NCI-H510A treated with DMSO at 0.1 percent for 48 hours (cell line): ENCODE results near the gene AGTRAP.

Experiments used
- DNase-seq: peaks from one replicate; lab custom pipeline; 2025; lab: John Stamatoyannopoulos, UW

The AGTRAP gene

DNA sequence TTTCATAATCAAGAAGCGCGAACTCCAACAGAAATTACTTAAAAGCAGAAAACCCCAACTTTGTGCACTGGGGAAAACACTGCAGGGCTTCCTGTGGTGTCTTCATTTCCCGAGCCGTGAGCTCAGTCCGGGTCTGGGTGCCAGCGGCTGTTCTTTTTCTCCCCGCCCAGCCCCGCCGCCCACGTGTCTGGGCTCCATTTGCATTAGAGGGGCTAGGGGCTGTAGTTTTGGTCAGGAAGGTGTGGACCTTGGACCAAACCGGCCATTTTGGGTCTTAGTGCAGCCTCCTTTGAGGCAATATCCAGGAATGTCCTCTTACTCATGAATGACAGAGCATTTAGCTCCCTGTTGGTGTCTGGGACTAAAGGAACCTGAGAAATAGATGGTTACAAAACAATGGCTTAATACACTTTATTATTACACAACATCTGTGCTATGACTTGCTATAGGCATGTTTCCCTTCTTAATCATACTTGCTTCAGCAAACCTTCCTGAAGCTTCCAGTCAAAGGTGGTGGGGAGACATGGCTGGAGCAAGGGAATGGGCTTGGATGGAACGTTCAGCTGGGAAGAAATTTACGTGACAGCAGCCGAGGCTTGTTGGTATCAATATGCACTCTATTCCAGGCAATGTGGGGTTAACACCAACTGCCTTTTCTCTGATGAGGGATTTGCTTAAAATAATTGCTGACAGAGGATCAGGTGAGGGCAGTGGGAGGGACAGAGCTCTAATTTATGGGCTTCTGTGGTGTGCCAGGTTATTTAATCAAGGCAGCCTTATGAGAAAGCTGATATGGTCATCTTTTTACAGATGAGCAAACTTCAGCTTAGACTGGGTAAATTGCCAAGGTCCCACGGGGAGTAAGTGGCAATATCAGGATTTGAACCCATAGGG is 1.1 kb downstream of the AGTRAP start:
- peak; percentile 83 for DNase-seq

- no peak for DNase-seq
Measured at GRCh38 chr1:11738096-11738495, 2.2 kb downstream of the AGTRAP start.

DNA sequence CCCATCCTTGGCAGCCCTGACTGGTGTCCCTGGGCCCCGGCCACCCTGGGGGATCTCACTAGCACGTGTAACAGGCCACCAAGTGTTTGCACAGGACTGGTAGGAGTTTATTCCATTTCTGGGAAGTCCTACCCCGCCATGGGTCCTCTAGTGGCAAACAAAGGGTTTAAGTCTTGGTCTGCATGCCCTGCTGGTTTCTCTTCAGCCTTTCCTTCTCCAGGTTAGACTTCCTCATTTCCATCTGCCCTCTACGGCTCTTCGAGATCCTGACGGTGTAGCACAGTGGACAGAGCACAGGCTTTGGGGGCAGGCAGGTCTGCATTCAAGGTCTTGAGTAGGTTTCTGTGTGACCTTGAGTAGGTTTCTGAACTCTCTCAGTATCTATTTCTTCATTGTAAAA is 2.8 kb downstream of the AGTRAP start:
- no peak for DNase-seq

DNA sequence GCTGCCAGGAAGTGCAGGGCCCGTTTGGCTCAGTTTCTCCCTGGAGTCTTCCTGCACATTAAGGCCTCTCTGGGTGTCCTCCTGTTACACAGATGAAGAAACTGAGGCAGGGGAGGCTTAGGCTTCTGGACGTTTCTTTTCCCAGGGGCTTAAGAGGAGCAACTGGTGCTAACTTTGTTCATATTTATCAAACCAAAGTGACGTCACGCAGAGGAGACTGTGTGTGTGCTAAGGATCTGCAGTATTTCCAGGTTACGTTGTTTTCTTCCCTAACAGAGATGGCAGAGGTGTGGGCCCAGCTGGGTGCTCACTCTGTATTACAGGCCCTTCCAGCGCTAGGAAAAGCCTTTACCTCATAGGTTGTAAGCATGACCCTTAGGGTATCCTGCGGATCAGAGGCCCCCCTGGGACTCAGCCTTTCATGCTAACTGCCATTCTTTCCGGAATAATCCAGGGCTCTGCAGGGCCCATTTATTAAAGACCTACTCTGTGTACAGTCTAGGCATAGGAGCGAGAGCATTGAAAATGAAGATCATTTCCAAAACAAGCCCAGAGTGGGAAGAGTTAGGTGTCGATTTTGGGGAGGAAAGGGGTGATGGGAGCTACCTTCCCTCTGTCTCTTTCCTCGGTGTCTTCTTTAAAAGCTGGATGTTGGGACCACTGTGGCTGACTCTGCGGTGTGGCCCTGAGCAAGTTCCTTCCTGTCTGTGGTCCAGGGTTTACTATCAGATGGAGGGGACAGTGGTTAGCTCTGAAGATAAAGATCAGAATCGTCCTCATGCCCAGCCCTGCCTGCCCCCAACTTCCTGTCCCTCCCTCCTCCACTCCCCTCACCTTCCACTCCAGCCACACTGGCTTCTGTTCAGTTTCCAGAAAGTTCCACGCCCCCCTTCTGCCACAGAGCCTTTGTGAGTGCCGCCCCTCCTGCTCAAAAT is 4.6 kb downstream of the AGTRAP start:
- no peak for DNase-seq

DNA sequence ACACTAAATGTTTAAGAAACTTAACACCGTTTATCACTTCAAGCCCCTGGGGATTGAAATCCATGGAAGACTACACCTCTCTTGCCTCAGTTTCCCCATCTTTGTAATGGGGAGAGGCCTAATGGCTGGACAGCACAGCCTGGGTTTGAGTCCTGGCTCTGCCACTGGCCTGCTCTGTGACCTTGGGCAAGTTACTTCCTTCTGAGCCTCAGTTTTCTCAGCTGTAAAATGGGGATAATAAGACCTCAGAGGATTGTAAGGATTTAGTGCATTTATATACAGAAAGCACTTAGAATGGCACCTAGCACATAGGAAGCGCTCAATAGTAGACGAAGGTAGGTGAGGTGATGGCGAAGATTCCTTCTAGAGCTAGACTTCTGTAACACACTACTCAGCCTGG is 5.5 kb downstream of the AGTRAP start:
- DNase-seq: no peak

GRCh38 chr1:11741919-11742558 is 6.1 kb downstream of the AGTRAP start:
- DNase-seq: no peak

GRCh38 chr1:11744287-11744686 is 8.4 kb downstream of the AGTRAP start:
- DNase-seq: no peak

DNA sequence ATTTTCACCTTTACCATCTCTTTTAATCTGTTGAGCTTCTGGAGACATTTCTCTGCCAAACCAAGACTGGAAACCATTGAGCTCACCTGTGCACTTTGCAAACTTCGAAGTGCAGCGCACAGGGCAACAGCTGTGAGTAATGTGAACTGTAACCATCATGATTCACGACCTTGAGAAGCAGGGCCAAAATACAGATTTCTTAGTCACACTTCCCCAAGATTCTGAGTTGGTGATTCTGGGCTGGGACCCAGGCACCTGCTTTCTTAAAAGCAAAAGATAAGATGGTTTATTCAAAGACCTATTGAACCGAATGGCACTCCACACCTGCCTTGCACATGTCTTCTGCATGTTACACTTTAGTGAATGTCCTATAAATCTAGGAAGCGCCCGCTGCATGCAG is 10.2 kb downstream of the AGTRAP start:
- no peak for DNase-seq

GRCh38 chr1:11746795-11747487 is 11.0 kb downstream of the AGTRAP start:
- no peak for DNase-seq

DNA sequence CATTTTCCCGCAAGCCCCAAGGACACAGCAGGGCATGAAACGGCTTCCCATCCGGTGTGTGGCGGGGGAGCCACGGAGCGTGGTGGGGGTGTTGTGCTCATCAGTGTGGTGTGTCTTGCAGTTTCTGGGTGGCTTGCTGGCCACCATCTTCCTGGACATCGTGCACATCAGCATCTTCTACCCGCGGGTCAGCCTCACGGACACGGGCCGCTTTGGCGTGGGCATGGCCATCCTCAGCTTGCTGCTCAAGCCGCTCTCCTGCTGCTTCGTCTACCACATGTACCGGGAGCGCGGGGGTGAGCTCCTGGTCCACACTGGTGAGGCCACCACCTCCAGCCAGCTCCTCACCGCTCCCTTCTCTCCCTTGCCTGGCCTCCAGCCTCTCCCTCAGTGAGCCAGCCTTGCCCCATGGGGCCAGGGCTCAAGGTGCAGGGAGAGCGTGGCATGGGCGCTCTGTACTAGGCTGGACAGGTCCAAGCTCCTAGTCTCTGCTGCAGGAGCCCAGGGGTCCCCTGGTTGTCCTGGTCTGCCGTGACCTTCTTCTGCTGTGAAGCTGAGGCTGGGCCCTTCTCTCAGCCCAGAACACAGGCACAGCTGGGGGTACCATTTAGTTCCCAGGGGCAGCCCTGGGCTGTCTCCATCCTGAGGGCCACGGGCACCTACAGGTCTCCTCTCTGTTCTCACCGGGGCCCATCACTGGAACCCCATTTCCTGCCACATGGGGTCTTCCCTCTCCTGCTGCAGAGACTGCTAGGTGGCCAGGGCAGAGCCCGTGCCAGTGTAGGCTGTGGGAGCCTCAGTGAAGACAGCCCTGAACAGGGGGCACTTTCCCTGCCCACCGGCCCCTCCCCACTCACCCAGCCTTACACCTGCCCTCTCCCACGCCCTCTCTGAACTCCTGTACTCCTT is 12.6 kb downstream of the AGTRAP start:
- no peak for DNase-seq

GRCh38 chr1:11749203-11749689 is 13.3 kb downstream of the AGTRAP start:
- DNase-seq: no peak

DNA sequence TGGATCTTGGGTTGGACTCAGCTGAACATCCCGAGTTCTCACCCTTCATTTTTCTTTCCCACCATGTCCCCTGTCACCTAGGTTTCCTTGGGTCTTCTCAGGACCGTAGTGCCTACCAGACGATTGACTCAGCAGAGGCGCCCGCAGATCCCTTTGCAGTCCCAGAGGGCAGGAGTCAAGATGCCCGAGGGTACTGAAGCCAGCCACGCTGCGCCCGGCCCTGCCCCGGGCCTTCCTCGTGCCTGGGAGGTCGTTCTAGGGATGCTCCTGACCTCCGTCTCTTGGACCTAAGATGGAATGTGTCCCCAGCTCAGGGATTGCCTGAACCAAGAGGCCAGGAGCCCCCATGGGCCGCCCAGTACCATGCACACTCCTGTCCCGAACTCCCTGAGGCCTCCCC is 14.1 kb downstream of the AGTRAP start:
- no peak for DNase-seq

DNA sequence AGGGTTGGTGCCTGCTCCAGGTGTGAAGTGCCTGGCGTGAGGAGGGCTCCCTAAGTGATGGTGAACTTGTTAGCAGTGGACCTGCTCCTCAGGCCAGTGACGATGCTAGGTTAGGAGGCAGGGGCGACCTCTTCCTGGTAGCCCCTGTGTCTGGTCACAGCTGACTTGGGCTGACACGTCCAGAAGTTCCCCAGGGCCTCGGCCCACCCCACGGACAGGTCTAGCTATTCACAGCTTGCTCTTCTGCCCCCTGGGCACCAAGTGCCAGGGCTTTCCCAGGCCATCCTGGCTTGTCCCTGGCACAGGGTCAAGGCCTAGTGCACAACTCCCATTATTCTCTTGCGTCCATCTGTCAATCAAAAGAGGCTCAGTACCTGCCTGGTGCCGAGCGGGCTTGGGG is 15.2 kb downstream of the AGTRAP start:
- no peak for DNase-seq

DNA sequence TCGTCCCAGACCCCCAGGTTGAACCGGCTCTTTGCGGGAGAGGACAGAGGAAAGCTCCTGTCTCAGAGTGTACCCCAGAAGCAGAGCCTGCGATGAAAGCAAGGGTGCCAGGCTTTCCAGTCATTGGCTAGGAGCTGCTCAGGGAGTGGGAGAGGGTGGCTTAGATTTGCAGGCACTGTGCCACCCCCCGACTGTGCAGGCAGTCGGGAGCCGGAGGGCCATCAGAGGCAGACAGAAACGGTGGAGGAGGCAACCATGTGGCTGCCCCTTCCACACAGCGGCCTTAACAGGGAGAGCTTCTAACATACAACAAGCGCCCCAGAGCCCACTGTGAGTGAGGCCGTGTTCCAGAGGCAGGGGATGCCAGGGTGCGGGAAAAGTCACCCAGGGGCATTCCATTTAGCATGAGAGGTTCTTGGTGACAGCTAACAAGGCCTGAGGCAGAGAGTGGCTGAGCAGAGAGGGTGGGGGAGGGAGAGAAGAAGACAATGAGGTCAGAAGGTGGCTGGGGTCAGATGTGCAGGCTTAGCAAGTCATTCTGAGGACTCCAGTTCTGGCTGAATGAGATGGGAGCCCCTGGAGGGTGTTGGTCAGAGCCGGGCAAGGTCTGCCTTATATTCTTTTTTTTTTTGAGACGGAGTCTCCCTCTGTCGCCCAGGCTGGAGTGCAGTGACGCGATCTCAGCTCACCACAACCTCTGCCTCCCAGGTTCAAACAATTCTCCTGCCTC is 16.6 kb downstream of the AGTRAP start:
- no peak for DNase-seq

DNA sequence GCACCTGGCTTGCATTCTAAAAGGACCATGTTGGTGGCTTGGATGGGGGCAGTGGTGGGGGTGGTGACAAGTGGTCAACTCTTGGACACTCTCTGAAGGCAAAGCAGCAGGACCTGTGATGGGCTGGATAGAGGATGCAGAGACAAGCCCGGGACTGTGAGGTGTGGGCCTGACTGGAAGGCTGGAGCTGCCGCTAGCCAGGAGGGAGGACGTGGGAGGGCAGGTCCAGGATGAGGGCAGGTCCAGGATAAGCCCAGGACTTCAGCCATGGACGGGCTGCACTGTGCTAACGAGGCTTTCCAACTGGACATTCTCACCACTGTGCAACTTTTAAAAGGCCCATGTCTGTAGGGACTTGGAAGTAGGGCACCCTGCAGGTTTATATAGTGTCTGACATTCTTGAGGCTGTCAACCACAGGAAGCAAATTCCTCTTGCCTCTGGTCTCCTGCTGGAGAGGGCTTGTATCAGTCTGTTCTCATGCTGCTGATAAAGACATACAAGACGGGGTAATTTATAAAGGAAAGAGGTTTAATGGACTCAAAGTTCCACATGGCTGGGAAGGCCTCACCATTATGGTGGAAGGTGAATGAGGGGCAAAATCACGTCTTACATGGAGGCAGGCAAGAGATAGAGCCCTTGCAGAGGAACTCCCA is 17.7 kb downstream of the AGTRAP start:
- DNase-seq: no peak

- no peak for DNase-seq
Measured at GRCh38 chr1:11757047-11757446, 21.1 kb downstream of the AGTRAP start.

- no peak for DNase-seq
Measured at GRCh38 chr1:11759791-11760190, 23.9 kb downstream of the AGTRAP start.

GRCh38 chr1:11761285-11761684 is 25.3 kb downstream of the AGTRAP start:
- DNase-seq: no peak

DNA sequence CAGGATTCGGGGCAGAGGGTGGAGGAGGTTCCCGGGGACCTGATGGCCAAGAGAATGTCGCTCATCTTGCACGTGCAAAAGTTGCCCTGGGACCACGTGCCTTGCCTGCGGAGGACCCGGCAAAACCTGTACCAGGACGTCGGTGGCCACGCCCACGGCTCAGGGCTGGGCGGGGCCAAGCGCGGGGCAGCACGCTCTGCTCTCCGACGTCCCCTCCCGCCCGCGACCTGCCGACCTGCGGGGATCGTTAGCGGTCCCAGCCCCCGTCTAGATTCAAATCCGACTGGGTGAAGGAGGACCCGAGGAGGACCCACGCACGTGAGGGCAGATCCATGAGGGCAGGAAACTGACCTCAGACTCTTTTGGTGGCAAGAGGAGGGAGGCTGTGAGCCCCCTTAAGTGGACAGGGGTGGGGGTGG is 26.1 kb downstream of the AGTRAP start, which contains the start of gene C1orf167:
Gene C1orf167 (plus strand): TSS at position 206 of the 419 bp plus-strand sequence. CDS start 2,208 bp downstream, outside the sequence.
- no peak for DNase-seq
